Neural cell (in vitro differentiated cells): ENCODE measurements around the gene KRT73.

Experiments
- EP300 ChIP-seq: fragments of 450-650 bp; conservative IDR thresholded peaks from 2 replicates; pipeline ENCODE4 v1.6.1; 2014; ENCODE audit warnings: antibody characterized with exemption, mild to moderate bottlenecking, moderate library complexity; ENCODE audit not compliant: poor library complexity, severe bottlenecking
- EZH2 ChIP-seq: fragments of 200-600, 300-800 bp; shearing (Covaris generic), sonication (generic); IDR thresholded peaks from 2 replicates; pipeline ENCODE4 v1.6.1; 2014; ENCODE audit warnings: antibody characterized with exemption, low read length, borderline replicate concordance, mild to moderate bottlenecking; ENCODE audit not compliant: insufficient read depth, poor library complexity, severe bottlenecking
- MXI1 ChIP-seq: fragments of 450-650 bp; conservative IDR thresholded peaks from 2 replicates; pipeline ENCODE4 v1.6.1; 2014; ENCODE audit warnings: antibody characterized with exemption, mild to moderate bottlenecking; ENCODE audit not compliant: poor library complexity, severe bottlenecking
- POLR2AphosphoS5 ChIP-seq: IDR thresholded peaks from 2 replicates; pipeline ENCODE4 v1.6.1; 2012
- RAD21 ChIP-seq: fragments of 450-650 bp; conservative IDR thresholded peaks from 2 replicates; pipeline ENCODE4 v1.6.1; 2014; ENCODE audit warnings: antibody characterized with exemption, mild to moderate bottlenecking, moderate library complexity
- REST ChIP-seq: IDR thresholded peaks from 2 replicates; pipeline ENCODE4 v1.6.1; 2012; ENCODE audit warnings: borderline replicate concordance
- SMC3 ChIP-seq: fragments of 450-650 bp; conservative IDR thresholded peaks from 2 replicates; pipeline ENCODE4 v1.6.1; 2014; ENCODE audit warnings: antibody characterized with exemption, mild to moderate bottlenecking, moderate library complexity; ENCODE audit not compliant: poor library complexity
- TF ChIP-seq, protein P1 (sequence below): fragments of 450-650 bp; IDR thresholded peaks from 2 replicates; pipeline ENCODE4 v1.5.1; 2014; ENCODE audit warnings: antibody characterized with exemption, mild to moderate bottlenecking, moderate library complexity; ENCODE audit not compliant: poor library complexity, severe bottlenecking

- TF ChIP-seq, protein P1, sequence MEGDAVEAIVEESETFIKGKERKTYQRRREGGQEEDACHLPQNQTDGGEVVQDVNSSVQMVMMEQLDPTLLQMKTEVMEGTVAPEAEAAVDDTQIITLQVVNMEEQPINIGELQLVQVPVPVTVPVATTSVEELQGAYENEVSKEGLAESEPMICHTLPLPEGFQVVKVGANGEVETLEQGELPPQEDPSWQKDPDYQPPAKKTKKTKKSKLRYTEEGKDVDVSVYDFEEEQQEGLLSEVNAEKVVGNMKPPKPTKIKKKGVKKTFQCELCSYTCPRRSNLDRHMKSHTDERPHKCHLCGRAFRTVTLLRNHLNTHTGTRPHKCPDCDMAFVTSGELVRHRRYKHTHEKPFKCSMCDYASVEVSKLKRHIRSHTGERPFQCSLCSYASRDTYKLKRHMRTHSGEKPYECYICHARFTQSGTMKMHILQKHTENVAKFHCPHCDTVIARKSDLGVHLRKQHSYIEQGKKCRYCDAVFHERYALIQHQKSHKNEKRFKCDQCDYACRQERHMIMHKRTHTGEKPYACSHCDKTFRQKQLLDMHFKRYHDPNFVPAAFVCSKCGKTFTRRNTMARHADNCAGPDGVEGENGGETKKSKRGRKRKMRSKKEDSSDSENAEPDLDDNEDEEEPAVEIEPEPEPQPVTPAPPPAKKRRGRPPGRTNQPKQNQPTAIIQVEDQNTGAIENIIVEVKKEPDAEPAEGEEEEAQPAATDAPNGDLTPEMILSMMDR: no peak
- TF ChIP-seq EZH2: no peak
- TF ChIP-seq EP300: no peak
- TF ChIP-seq POLR2AphosphoS5: no peak
- TF ChIP-seq REST: no peak
- no peak for TF ChIP-seq SMC3
- no peak for TF ChIP-seq MXI1
- TF ChIP-seq RAD21: no peak
Observed at GRCh38 chr12:52628841-52629240, 10.5 kb upstream of the KRT73 start.
